ENCODE results near the gene KLRF1.

KLRF1 gene, protein sequence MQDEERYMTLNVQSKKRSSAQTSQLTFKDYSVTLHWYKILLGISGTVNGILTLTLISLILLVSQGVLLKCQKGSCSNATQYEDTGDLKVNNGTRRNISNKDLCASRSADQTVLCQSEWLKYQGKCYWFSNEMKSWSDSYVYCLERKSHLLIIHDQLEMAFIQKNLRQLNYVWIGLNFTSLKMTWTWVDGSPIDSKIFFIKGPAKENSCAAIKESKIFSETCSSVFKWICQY

DNA sequence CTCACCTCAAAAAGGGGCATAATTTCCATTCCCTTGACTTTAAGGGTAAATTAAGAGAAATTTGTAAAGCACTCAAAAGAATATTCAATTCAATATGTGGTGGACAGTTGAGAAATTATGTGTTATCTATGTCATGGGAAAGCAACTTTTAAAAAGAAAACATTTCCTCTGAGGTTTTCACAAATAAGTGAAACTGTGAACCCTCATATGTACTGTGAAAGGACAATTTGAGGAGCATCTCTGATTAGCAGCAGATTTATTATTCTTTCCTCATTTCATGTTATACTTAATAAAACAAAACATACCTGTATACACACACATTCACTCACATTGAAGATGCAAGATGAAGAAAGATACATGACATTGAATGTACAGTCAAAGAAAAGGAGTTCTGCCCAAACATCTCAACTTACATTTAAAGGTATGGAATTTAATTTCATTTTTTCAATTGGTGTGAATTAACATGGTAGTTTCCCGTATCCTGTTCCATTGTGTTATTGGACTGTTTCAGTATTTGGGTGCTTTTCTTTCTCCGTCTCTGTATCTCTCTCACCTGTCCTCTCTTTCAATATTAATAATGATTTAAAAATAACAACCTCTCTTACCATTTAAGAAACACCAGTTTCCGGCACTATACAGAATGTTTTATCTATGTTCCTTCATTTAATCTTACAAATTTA is at the start of gene KLRF1:
Gene KLRF1, plus strand, starts transcription at position 273 of the 680 bp plus-strand sequence. Its CDS starts 64 bp downstream, at position 337.
- FAIRE-seq, result no peak

DNA sequence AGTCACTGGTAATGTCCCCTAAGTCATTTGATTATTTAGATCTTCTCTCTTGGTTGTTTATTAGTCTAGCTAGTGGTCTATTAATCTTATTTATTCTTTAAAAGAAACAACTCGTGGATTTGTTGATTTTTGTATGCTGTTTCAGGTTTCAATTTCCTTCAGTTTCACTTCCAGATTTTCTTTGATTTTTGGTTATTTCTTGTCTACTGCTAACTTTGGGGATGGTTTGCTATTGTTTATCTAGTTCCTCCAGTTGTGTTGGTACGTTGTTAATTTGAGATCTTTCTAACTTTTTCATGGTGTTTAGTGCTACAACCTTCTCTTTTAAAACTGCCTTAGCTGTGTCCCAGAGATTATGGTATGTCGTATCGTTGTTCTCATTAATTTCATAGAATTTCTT is 48.1 kb upstream of the KLRF1 start:
- FAIRE-seq, result peak; percentile 21

DNA sequence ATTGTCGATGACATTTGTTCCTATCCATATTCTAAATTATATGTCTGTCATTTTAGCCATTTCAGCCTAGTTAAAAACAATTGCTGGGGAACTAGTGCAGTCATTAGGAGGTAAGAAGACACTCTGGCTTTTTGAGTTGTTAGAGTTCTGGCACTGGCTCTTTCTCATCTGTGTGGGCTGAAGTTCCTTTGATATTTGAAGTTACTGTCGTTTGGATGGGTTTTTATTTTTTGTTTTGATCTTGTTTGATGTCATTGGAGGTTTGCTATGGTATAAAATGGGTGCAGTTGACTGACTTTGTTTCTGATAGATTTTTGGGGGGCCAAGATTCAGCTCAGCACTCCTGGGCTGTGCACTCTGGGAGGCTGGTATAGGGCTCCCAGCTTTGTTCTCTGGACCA is 45.9 kb upstream of the KLRF1 start:
- no peak for FAIRE-seq

DNA sequence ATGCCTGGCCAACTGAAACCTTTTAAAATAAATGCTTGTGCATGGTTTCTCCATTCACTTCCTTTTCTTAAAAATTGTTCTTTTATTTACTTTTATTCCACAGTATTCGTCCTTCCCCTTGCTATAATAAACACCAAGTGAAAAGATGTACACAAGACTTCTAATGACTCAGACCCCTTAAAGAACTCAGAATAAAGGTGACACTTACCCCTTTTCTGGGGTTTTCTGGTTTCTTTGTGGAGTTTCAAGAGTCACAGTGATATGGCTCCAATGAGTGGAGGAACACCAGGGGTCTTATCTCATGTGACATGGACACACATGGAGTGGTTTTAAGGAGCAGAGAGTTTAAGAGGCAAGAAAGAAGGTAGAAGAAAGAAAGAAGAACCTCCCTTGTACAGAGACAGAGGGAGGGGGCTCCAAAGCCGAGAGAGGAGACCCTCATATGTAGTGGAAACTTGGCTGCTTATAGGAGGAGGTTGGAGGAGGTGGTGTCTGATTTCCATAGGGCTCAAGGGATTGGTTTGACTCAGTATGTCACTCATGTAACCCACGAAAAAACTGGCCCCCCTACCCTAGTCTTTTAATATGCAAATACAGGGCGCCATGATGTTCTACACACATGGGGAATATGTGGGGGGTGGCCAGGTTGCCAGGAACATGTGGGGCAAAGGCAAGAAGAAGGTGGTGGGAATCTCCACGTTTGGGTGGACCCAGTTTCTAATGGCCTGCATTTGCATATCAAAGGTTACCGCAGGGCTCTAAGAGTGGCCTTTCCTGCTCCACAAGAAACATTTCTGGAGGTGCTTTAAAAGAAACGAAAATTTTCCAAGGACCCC is 44.5 kb upstream of the KLRF1 start:
- FAIRE-seq, result no peak

DNA sequence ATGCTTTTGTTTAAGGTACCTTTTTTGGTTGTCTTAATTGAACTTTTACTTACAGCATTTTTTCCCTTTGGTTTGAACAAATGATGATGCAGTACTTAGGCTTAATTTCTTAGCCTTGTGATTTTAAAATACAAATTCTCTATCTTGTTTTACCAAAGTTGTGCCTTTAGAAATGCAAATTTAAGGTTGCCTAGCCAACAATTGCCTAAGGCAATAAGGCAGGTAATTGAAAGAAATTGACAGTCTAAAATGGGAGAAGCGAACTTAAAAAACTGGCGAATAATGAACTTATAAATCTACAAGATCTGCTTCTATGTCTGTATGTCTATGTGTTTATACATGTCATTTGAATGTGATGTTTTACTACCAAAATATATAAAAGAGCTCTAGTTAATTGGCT is 43.0 kb upstream of the KLRF1 start:
- no peak for FAIRE-seq

DNA sequence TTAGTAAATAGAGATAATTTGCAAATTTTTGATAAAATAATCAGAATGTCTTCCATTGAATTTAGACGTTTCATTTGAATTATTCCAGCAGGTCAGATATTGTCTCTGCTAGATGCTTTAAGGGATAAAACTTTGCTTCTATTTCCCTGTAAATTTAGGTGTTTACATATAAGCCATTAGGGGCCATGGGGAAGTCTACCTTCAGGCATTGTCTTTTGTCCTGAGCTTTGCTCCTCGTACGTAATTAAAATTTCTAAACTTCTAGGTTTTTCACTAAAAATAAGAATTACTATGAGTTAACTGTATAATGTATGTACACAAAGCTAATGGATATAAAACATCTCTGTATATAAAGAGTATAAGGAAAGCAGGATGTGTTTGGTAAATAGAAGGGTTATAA is 42.5 kb upstream of the KLRF1 start:
- FAIRE-seq, result no peak

DNA sequence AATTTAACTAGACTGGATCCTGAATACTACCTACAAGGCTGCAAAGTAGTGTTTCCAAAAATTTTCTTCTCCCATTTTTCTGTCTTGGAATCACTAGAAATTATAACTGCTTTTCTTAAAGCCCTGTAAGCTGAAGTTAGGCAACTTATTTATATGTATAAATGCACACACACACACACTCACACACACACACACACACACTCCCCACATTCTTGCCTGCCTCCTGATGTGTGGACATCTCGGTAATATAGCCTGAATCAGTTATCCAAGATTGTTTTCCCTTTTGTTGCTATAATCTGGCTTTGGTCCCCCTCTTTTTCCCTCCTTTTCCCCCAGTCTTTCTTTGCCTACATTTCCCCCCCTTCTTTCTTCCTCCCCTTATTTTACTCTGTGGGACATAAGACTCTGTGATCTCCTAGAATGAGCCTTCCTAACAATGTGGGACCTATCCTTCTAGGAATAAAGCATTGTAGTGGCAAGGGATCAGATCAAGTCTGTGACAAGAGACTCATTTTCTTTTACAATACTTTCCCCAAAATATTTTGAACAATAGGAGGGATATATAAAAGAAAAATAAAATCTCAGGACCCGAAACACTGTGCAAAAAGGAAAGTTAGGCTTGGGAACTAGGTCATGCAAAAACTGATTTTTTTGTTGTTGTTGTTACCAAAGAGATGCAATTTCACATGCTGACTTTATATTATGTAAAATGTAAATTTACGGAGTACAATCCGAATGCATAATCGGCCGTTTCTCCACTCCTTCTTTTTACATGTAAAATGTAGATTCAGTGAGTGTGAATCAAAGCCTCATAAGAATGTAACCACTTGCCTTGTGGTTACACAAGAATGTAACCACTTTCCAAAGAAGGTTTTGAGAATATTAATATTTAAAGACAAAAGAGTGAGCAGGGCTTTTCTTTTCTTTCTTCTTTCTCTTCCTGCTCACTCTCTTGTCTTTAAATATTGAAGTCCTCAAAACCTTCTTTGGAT is 40.3 kb upstream of the KLRF1 start:
- FAIRE-seq, result no peak

DNA sequence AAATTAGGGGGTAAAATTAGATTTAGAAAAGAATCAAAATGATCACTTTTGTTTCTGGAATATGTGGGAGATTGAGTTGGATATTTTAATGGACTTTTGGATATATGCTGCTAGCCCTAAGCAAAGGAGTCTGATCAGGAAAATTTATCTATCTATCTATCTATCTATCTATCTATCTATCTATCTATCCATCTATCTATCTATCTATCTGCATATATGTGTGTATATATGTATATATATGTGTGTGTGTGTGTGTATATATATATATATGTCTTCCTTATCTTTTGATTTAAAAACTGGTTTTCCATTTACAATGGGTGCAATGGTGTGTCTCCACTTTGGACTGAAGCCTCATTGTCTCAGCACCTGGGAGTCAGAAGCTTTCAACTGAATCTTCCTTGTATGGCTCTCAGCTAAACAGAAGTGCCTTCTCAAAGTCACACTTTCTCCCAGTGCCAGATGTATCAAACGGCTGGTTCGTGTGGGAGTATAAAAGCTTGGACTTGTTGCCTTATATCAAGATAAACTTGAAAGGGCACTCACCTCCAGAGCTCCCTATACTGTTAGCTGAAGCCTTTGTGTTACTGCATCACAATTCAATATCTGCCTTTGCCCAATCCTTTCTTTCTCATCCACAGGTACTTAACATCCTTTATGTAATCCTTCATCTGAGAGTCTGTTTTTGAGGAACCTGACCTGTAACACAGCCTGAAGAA is 34.9 kb upstream of the KLRF1 start:
- FAIRE-seq, result no peak

DNA sequence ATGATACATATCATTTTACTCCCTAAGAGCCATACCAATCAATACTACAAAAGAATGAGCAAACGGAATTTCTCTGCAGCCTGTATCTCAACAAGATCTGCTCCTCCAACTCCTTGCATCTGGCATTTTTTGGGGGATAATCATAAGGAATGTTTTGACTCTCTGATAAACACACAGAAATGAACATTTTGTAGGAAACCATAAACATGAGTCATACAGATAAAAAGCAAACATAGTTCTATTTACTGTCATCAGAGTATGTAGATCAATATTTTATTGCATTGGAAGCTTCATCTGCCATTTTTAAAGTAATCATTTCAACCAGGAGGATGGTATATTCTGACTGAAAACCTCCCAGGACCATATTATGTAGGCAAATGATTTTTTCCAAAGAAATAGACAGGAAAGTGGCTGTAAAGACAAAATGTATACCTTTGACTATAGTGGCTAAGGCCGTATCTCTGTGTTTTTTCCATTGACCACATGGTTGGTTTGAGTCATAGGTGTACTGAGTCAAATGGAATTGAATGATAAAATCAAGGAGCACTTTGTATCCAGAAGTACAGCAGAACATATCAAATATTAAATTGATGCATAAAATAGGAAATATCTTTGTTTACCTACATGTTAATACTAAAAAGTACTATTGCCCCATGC is 34.2 kb upstream of the KLRF1 start:
- no peak for FAIRE-seq

DNA sequence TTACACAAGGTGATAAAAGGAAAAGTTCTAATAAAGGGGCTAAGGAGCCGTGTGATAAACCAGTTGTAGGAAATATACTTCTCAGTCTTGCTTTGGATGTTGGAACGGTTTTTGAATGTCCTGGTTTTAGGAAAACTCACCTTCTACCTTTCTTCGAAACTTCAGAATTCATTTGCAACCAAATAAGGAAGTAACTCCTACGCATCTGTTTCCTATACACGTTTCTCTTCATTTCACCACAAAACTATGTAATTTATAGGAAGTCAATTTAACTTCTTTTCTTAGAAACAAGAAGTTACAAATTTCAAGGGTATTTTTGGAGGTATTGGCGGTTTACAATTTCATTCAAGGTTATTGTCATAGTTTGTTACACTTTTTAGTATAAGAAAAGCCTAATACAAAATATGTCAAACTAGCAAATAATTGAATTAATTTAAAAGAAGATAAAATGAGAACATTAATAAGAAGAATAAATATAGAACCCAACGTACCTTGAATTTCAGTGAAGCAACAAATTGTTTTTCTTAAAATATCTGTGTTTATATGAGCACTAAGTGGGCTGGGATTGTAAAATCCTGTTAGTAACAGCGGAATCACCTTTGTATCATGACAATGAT is 33.4 kb upstream of the KLRF1 start:
- no peak for FAIRE-seq

DNA sequence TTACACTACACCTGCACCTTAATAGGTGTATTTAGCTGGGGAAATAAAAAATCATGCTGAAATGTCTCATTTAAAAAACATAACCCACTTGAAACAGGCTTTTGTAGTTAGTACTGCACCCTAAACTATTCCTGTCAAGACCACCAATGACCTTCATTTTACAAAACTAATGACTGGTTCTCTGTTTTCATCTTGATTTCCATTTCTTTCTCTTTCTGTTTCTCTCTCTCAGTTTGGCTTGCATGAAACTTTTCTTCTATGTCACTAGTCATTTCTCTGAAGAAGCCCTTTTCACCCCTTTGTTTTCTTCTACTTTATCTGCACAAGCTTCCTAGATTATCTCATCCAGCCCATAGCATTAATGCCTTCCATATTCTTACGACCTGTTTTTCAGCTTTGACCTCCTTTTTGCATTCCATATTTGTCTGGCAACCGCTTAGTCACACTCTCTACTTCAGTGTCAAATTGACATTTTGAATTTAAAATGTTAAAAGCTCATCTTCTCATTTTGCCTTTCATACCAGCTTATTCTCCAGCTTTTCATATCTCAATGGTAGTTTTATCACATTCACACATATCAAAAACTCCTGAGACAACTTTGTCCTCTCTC is 32.7 kb upstream of the KLRF1 start:
- no peak for FAIRE-seq

DNA sequence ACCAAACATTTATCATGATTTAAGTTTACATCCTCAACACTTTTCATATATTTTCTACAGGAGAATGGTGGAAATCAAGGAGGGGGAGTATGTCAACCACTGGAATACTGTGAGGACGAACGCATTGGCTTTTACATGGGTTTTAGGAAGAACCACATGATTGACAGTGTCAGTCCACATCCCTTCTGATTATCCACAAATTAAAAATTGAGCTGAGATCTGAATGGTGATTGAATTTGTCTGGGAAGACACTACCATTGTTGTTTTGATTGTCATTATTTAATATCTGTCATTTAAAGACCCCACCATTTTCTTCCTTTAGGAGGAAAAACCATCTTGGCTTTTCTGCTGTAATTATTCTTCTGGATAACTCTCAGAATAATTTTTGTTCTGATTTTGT is 31.3 kb upstream of the KLRF1 start:
- no peak for FAIRE-seq

DNA sequence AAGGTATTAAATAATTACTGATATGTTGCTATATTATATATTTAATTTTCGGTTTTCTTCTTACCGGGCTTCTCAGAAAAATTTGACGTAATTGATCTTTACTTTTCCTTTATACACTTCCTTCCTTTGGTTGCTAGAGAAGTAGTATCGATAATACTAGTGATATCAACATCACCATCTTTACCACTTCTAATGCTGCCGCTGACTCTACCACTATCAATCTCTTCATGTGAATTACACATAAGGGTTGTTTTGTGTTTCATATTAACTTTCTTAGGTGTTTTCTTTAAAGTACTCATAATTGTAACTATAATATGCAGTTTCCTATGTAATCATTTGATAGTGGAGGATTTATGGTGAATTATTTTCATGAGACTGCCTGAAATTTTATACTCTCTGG is 30.9 kb upstream of the KLRF1 start:
- FAIRE-seq, result no peak

DNA sequence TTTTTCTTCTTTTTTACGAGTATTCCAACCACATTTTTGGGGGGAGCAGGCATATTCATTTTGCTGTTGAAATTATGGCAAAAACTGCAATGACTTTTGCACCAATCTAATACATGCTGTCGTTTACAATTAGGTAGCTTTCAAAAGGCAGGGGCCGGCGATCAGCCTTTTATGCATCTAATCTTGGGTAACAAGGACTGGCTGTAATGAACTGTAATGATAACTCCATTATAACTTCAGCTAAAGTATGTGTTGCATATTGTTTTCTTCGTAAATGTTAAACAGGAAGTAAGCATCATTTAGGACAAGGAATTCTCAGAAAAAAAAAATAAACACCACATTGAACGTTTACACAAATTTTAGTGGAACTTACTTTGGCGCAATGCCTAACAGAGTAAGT is 30.3 kb upstream of the KLRF1 start:
- FAIRE-seq, result no peak

DNA sequence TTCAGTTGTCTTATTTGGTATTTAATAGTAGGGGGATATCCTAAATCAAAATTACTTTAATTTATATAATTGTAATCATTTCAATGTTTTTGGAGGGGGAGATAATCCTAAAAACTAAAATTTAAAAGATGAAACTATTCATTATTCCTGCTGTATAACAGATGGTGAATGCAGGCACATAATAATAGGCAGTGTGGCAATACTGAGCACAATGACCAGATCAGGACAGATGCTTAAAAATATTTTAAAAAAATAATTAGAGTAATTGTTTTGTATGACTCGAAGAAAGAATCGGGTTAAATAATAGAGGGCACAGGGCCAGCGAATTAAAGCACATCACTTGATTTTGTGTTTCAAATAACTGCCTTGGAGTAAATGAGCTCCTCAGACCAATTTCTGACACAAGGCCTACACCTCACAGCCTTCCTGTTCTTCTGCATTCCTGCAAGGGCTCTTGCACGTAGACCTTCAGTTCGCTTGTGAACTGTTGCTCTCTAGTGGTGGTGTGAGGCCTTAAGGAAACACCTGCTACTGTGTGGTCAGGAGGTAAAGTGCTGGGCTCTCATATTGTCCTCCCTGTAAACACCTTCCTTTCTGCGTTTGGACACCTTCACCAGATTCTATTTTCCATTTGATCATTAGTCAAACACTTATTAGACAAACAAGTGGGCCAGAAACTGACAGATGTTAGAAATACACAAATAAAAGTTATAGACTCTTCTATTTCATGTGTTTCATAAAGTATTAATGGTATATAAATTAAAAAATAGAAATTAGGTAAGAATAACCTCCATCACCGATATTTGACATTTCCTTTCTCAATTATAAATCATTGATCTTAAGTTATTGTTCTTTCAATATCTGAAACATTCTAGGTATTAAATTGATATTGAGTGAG is 29.3 kb upstream of the KLRF1 start:
- peak; percentile 18 for FAIRE-seq

DNA sequence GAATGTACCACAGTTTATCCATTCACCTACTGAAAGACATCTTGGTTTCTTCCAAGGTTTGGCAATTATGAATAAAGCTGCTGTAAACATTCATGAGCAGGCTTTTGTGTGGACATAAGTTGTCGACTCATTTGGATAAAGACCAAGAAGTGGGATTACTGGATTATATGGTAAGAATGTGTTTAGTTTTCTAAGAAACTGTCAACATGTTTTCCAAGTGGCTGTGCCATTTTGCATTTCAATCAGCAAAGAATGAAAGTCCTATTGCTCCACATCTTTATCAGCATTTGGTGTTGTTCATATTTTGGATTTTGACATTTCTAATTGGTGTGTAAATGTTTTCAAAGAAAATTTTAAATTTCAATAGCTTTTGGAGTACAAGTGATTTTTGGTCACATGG is 27.3 kb upstream of the KLRF1 start:
- no peak for FAIRE-seq

DNA sequence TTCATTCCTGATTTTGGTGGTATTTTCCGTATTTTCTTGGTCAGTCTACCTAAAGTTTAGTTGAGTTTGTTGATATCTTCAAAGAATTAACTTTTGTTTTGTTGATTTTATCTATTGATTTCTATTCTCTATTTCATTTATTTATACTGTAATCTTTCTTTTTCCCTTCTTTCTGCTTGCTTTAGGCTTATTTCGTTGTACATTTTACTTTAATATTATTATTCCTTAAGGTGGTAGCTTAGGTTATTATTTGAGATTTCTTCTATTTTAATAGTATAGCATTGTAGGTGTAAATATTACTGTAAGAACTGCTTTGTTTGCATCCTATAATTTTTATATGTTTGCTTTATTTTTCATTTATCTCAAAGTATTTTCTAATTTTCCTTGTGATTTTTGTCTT is 21.4 kb upstream of the KLRF1 start:
- FAIRE-seq, result peak; percentile 21

DNA sequence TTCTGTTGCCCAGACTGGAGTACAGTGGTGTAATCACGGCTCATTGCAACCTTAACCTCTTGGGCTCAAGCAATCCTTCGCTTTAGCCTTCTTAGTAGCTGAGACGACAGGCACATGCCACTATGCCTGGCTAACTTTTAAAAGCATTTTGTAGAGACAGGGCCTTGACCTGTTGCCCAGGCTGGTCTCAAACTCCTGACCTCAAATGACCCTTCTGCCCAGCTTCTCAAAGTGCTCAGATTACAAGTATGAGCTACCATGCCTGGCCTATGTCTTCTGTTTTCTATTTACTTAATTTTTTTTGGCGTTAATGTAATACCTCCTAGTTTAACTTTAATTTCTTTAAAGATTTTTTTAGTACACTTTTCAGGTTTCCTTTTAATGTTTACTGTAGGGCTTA is 20.6 kb upstream of the KLRF1 start:
- FAIRE-seq, result no peak

DNA sequence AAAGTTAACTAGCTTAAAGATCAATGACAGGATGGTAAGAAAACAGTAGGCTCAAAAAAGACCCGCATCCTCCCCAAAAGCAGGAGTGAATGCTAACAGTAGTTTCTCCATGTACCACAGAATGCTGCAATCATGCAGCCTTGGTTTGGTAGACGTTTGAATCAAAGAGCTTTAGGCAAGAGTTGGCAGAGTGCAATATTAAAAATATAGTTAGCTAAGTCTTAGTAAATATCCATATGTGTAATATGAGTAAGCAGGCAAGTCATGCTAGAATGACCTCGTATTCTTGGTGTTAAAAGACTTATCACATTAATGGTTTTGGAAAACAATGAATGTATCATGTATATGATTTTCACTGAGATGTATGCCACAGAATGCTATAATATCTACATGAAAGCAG is 18.8 kb upstream of the KLRF1 start:
- no peak for FAIRE-seq
